Stomach (tissue), 4 donors: ENCODE data around the gene ZCWPW1.

Experiments used
- POLR2A ChIP-seq, 4 donors: fragments of 450-650 bp; IDR thresholded peaks; one replicate each; pipeline ENCODE4 v1.6.1; 2016; ENCODE audit warnings: antibody characterized with exemption in 4 of 4, control low read depth in 2 of 4, mild to moderate bottlenecking in 1 of 4, moderate library complexity in 1 of 4
- TF ChIP-seq, protein P1 (sequence below), 7 experiments: fragments of 450-650 bp in 4 of 7; fragments of 200-600 bp in 3 of 7; sonication (generic) in 3 of 7; IDR thresholded peaks; one replicate each; pipeline ENCODE4 v1.5.1; 2016 to 2019; ENCODE audit warnings: antibody characterized with exemption in 7 of 7, control low read depth in 2 of 7, mild to moderate bottlenecking in 1 of 7

GRCh38 chr7:100464791-100465190 lies 36.3 kb upstream of the ZCWPW1 start:
- TF ChIP-seq, protein P1, sequence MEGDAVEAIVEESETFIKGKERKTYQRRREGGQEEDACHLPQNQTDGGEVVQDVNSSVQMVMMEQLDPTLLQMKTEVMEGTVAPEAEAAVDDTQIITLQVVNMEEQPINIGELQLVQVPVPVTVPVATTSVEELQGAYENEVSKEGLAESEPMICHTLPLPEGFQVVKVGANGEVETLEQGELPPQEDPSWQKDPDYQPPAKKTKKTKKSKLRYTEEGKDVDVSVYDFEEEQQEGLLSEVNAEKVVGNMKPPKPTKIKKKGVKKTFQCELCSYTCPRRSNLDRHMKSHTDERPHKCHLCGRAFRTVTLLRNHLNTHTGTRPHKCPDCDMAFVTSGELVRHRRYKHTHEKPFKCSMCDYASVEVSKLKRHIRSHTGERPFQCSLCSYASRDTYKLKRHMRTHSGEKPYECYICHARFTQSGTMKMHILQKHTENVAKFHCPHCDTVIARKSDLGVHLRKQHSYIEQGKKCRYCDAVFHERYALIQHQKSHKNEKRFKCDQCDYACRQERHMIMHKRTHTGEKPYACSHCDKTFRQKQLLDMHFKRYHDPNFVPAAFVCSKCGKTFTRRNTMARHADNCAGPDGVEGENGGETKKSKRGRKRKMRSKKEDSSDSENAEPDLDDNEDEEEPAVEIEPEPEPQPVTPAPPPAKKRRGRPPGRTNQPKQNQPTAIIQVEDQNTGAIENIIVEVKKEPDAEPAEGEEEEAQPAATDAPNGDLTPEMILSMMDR (IDR thresholded peaks at IDR 0.05): no peak
- no peak for TF ChIP-seq POLR2A (IDR thresholded peaks at IDR 0.05)
